Myocyte (in vitro differentiated cells): Measurements from ENCODE around the gene OMD. TPM values are rescaled to one million over a fixed set of nuclear protein-coding genes. Genes with fewer than 3 reads are reported as not detected.

Source experiments
- DNase-seq: peaks from one replicate; pipeline ENCODE4 v3.0.0-alpha.2; 2012; ENCODE audit warnings: low read depth
- total RNA-seq: library from RNA; depleted of rRNA; stranded (reverse); fragments of >200 nt; gene quantifications from 2 replicates; pipeline ENCODE4 v1.2.3, GENCODE V29; 2014

OMD gene
- total RNA-seq, 1 donor from 2014 or later, result not detected

- DNase-seq, result no peak
Observed at GRCh38 chr9:92373167-92373566, 51.1 kb downstream of the OMD start.

DNA sequence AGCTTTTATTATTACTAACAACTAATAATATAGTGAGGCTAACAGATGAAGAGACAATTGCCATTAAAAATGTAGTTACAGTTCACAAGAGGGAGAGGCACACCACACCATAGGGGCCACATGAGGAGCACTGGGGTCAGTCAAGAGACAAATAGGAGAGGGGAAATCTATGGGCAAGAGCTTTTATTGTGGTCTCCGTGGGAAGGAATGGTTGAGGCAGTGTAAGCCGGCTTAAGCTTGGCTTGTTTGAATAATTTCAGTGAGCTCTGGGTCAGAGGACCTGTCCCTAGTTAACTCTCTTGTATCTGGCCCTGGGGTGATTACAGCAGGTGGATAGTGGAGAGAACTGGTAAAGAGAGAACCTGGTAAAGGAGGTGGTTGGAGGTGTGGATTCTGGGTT, 55.2 kb downstream of the OMD start:
- DNase-seq, result no peak

Other genes starting within 250 kb of the OMD start
- gene IARS1, start 130.8 kb downstream of the OMD start, total RNA-seq, result 234 and 238 TPM in 2 replicates
- 25.2 and 27.1 TPM in 2 replicates for gene NOL8, start 99.1 kb downstream of the OMD start, total RNA-seq
- gene CENPP, start 98.5 kb downstream of the OMD start, total RNA-seq, result 8.4 and 13.1 TPM in 2 replicates
- not detected in 2 replicates for gene OGN, start 19.9 kb downstream of the OMD start, total RNA-seq
- 0.19 TPM in 1 of 2 replicates, not detected in the other for gene ASPN, start 58.0 kb upstream of the OMD start, total RNA-seq
- gene ECM2, start 111.5 kb upstream of the OMD start, total RNA-seq, result 11.2 and 11.8 TPM in 2 replicates
- 11.0 and 11.4 TPM in 2 replicates for gene IPPK, start 245.7 kb upstream of the OMD start, total RNA-seq